Measurements from ENCODE around the gene RER1. TPM values are rescaled to one million over a fixed set of nuclear protein-coding genes. Genes with fewer than 3 reads are reported as not detected.

RER1 gene
- total RNA-seq, 2 experiments from 2014 or later = 148 to 151 TPM

GRCh38 chr1:2374252-2375155 is 17.1 kb upstream of the RER1 start:
- Mint-ChIP-seq H3K4me3 (no peak overlapping the region), H3K27ac (no peak overlapping the region), H3K9me3 (ENCODE audit: insufficient read depth) (no peaks in the 10 kb centered on the region), H3K36me3 (ENCODE audit: low read depth) (no peaks in the 10 kb centered on the region), H3K27me3 (ENCODE audit: low read depth) (no peaks in the 10 kb centered on the region), H3K4me1 (ENCODE audit: low read depth) (no peaks in the 10 kb centered on the region)
- CTCF ChIA-PET = interaction anchor here (1.6 kb wide), 1 partner anchor 179 kb away, joined by 6 read pairs; the partner anchor contains the start of gene FAAP20
- DNase-seq (no peak), ATAC-seq (no peak)
- POLR2A ChIA-PET = no interaction called here

DNA sequence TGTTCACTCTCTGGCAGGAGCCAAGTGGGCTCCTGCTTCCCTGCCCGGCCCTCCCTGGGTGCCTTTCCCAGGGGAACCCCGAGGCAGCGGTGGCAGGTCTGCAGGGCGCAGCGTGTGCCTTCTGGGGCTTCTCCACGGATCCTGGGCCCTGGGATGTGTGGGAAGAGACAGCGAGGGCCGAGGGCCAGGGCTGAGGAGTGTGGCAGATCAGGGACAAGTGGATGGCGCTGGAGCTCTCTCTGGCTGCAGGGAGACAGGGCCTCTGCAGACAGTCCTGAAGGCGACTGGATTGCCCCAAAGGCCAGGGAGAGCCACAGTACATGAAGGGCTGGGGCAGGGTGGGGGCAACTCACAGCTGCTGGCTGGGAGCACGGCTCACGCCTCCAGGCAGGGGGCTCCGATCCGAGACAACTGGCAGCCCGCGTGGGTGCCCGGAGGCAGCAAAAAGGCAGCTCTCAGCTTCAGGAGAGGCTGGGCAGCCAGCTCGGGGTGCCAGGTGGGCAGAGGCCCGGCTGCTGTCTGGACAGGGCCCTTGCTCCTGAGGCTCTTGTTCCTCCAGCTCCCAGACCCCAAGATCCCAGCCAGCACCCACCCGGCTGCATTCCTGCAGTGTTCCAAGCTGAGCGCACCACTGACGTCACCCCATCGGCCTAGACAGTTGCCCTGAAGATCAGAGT is 16.3 kb upstream of the RER1 start:
- ATAC-seq = no peak
- Mint-ChIP-seq H3K27ac (no peak overlapping the region), H3K9me3 (ENCODE audit: insufficient read depth) (no peaks in the 10 kb centered on the region), H3K36me3 (ENCODE audit: low read depth) (no peaks in the 10 kb centered on the region), H3K4me1 (ENCODE audit: low read depth) (no peaks in the 10 kb centered on the region), H3K27me3 (ENCODE audit: low read depth) (no peaks in the 10 kb centered on the region), H3K4me3 (no peak overlapping the region)
- ChIA-PET CTCF (interaction anchor here (1.6 kb wide), 1 partner anchor 180 kb away, joined by 6 read pairs; the partner anchor contains the start of gene FAAP20), POLR2A (no interaction called here)
- DNase-seq = no peak

DNA sequence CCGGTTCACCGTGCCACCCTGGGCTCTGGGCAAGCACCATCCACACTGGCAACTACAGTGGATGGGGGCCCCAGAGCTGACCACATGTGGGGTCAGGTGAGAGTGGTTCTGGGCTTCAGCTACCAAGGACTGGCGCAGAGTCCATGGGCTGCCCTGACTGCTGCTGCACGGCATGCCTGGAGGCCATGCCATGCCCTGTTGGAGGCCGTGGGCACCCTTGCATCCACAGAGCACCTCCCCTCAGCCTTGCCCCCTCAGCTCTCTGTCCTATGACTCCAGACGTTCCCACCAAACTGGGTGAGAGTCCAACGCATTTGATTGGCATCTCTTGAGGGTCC is 15.7 kb upstream of the RER1 start:
- ATAC-seq (no peak), DNase-seq (no peak)
- H3K4me1 Mint-ChIP-seq (ENCODE audit: low read depth) = no peaks in the 10 kb centered on the region
- no peaks in the 10 kb centered on the region for H3K9me3 Mint-ChIP-seq (ENCODE audit: insufficient read depth)
- ChIA-PET CTCF (interaction anchor here (1.6 kb wide), 1 partner anchor 181 kb away, joined by 6 read pairs; the partner anchor contains the start of gene FAAP20), POLR2A (no interaction called here)
- H3K27me3 Mint-ChIP-seq (ENCODE audit: low read depth) = no peaks in the 10 kb centered on the region
- H3K36me3 Mint-ChIP-seq (ENCODE audit: low read depth) = no peaks in the 10 kb centered on the region
- H3K27ac Mint-ChIP-seq = no peak overlapping the region
- H3K4me3 Mint-ChIP-seq = no peak overlapping the region

GRCh38 chr1:2376261-2376741 is 15.3 kb upstream of the RER1 start:
- H3K36me3 Mint-ChIP-seq (ENCODE audit: low read depth) = no peaks in the 10 kb centered on the region
- DNase-seq (no peak), ATAC-seq (no peak)
- H3K27ac Mint-ChIP-seq = no peak overlapping the region
- no peaks in the 10 kb centered on the region for H3K9me3 Mint-ChIP-seq (ENCODE audit: insufficient read depth)
- H3K4me1 Mint-ChIP-seq (ENCODE audit: low read depth) = no peaks in the 10 kb centered on the region
- ChIA-PET POLR2A (no interaction called here), CTCF (interaction anchor here (1.6 kb wide), 1 partner anchor 181 kb away, joined by 6 read pairs; the partner anchor contains the start of gene FAAP20)
- H3K4me3 Mint-ChIP-seq = no peak overlapping the region
- H3K27me3 Mint-ChIP-seq (ENCODE audit: low read depth) = no peaks in the 10 kb centered on the region

DNA sequence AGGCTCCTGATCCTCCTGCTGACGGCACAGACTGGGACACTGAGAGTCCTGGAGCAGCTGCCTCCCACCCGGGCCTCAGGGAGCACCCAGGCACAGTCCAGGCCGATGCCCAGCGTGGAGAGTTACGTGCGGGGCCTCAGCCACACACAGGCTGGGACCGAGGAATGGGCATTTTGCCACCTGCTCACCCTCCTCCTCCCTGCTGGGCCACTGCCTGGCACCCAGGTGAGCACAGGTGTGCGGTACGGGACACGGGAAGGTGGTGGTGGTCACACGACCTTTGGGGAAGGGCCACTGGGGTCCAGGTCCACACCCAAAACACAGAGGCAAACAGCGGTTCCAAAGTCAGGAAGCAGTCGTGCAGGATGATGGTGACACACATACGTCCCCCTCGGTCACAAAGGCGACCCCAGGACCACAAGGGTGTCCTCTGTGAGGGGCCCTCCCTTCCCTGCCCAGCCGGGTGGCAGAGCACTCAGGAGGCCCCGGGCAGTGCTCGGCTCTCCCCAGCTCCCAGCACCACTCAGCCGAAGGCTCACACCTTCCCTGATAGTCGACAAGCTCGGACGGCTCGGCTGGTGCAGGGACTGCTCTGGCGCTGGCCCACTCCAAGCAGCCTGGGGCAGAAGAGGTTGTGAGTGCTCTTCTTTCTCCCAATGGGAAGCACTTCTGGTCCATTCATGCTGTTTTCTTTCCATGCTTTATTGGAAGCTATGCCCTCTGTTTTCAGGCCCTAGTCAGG is 14.5 kb upstream of the RER1 start:
- Mint-ChIP-seq H3K36me3 (ENCODE audit: low read depth) (no peaks in the 10 kb centered on the region), H3K4me1 (ENCODE audit: low read depth) (peaks cover 5% of the 10 kb centered on the region), H3K4me3 (no peak overlapping the region), H3K27me3 (ENCODE audit: low read depth) (no peaks in the 10 kb centered on the region), H3K9me3 (ENCODE audit: insufficient read depth) (no peaks in the 10 kb centered on the region), H3K27ac (no peak overlapping the region)
- ATAC-seq = no peak
- CTCF ChIA-PET = no interaction called here
- POLR2A ChIA-PET = interaction anchor here (0.8 kb wide), 1 partner anchor 77 kb away, joined by 3 read pairs; no protein-coding TSS in a partner anchor
- DNase-seq = no peak

- Mint-ChIP-seq H3K27me3 (ENCODE audit: low read depth) (no peaks in the 10 kb centered on the region), H3K27ac (no peak overlapping the region), H3K36me3 (ENCODE audit: low read depth) (no peaks in the 10 kb centered on the region), H3K4me3 (no peak overlapping the region), H3K9me3 (ENCODE audit: insufficient read depth) (no peaks in the 10 kb centered on the region), H3K4me1 (ENCODE audit: low read depth) (peaks cover 9% of the 10 kb centered on the region)
- no peak for DNase-seq
- ChIA-PET CTCF (interaction anchor here (1.2 kb wide), 1 partner anchor 66 kb away, joined by 3 read pairs; no protein-coding TSS in a partner anchor), POLR2A (interaction anchor here (0.8 kb wide), 1 partner anchor 78 kb away, joined by 3 read pairs; no protein-coding TSS in a partner anchor)
- ATAC-seq = no peak
Observed at GRCh38 chr1:2377751-2378440, 13.7 kb upstream of the RER1 start.

DNA sequence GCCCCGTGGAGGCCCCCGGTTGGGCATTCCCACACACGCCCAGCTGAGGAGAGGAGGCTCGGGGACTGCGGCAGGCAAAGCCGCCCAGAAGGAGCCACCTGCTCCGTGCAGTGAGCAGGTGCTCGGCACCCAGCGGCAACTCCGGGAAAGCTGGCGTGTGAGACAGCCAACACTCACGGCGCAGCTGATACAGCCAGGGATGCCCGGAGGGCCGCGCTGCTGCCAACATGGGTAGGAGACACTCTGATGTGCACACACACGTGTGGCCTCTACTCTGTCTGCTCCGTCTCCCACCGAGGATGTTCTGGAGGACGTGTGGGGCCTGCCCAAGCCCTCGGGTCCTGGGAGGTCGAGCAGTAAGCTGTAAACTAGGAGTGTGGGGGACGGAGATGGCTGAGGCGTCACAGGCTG is 13.2 kb upstream of the RER1 start:
- no peak for ATAC-seq
- Mint-ChIP-seq H3K27me3 (ENCODE audit: low read depth) (no peaks in the 10 kb centered on the region), H3K36me3 (ENCODE audit: low read depth) (no peaks in the 10 kb centered on the region), H3K4me1 (ENCODE audit: low read depth) (peaks cover 9% of the 10 kb centered on the region), H3K9me3 (ENCODE audit: insufficient read depth) (no peaks in the 10 kb centered on the region), H3K4me3 (no peak overlapping the region), H3K27ac (no peak overlapping the region)
- POLR2A ChIA-PET = interaction anchor here (0.6 to 0.8 kb wide), 2 partner anchors 123 to 252 kb away, joined by 3 read pairs; no protein-coding TSS in a partner anchor
- DNase-seq = no peak
- CTCF ChIA-PET = interaction anchor here (1.2 to 7.2 kb wide), 2 partner anchors 67 to 181 kb away, joined by 3 to 259 read pairs; partner anchors contain the start of gene FAAP20

DNA sequence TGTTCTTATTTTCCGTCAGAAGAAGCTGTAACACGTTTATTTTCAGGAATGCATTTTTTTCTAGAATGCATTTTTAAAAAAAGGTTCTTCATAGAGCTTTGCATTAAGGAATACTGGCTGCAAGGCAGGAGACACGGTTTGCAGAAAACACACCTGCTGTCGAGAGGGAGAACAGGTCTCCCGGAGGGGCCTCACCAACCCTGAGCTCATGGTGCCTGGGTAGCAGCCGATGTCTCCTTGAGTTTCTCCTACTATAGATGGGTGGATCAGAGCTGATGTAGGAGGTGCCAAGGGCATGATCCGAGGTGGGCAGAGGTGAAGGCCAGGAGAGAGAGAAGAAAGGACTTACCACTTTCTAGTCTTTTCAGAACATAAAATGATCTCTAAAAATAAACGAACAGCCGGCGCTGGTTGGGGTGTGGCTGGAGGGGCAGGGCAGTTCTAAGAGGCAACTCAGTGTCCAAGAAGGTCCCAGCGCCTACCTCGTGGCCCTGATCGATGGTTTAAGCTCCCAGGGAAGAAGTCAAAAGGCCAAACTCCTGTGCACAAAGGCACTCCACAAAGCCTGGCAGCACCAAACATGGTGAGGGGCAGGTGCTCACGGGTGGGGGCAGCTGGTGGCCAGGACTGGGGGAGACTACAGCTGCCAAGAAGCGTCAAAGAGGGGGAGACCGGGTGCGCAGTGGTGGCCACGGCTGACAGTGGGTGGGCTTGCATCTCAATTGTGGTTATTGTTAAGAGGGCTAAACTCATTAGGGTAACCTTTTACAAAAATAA is 12.5 kb upstream of the RER1 start:
- CTCF ChIA-PET = interaction anchor here (1.2 to 7.2 kb wide), 2 partner anchors 67 to 182 kb away, joined by 3 to 259 read pairs; partner anchors contain the start of gene FAAP20
- POLR2A ChIA-PET = interaction anchor here (0.6 to 0.9 kb wide), 3 partner anchors 12 to 253 kb away, joined by 3 to 4 read pairs (median 3); partner anchors contain the start of genes MORN1 and RER1

DNA sequence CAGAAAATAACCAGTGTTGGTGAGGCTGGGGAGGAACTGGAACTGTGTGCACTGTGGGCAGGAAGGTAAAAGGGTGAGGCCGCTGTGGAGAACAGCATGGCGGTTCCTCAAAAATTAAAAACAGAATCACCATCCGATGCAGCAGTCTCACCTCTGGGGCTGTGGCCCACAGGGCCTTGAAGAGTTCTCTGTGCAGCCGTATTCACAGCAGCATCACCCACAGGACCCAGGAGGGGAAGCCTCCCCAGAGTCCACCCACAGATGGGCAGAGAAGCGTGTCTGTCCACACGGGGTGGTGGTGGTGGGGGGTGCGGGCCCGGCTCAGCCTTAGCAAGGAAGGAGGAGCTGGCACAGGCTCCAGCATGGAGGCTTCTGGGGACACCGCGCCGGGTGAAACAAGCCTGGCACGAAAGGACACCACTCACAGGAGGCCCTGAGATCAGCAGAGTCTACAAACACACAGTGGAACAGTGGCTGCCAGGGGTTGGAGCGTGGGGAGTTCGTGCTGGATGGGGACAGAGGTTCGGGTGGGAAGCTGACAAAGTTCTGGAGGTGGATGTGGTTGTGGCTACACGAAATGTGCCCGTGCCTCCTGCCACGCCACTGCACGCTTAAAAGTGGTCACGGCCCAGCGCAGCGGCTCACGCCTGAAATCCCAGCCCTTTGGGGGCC is 11.8 kb upstream of the RER1 start:
- H3K36me3 Mint-ChIP-seq (ENCODE audit: low read depth) = no peaks in the 10 kb centered on the region
- ATAC-seq (no peak), DNase-seq (no peak)
- CTCF ChIA-PET = interaction anchor here (1.6 to 7.2 kb wide), 6 partner anchors 11 to 205 kb away, joined by 3 to 259 read pairs (median 10); partner anchors contain the start of genes FAAP20, MORN1 and RER1
- H3K9me3 Mint-ChIP-seq (ENCODE audit: insufficient read depth) = no peaks in the 10 kb centered on the region
- H3K27me3 Mint-ChIP-seq (ENCODE audit: low read depth) = no peaks in the 10 kb centered on the region
- H3K4me1 Mint-ChIP-seq (ENCODE audit: low read depth) = peaks cover 9% of the 10 kb centered on the region
- no peak overlapping the region for H3K27ac Mint-ChIP-seq
- POLR2A ChIA-PET = interaction anchor here (0.9 kb wide), 1 partner anchor 12 kb away, joined by 4 read pairs; the partner anchor contains the start of genes MORN1 and RER1
- H3K4me3 Mint-ChIP-seq = no peak overlapping the region

More for the DNA sequence above, 12.5 kb upstream of the RER1 start:
- no peak overlapping the region for H3K27ac Mint-ChIP-seq
- no peak for ATAC-seq
- peaks cover 9% of the 10 kb centered on the region for H3K4me1 Mint-ChIP-seq (ENCODE audit: low read depth)
- H3K27me3 Mint-ChIP-seq (ENCODE audit: low read depth) = no peaks in the 10 kb centered on the region
- DNase-seq = no peak
- no peak overlapping the region for H3K4me3 Mint-ChIP-seq
- H3K36me3 Mint-ChIP-seq (ENCODE audit: low read depth) = no peaks in the 10 kb centered on the region
- H3K9me3 Mint-ChIP-seq (ENCODE audit: insufficient read depth) = no peaks in the 10 kb centered on the region
